Smooth muscle cell (in vitro differentiated cells): ENCODE measurements around the gene ELL. TPM values are rescaled to one million over a fixed set of nuclear protein-coding genes. Genes with fewer than 3 reads are reported as not detected.
"Not testable (repeated sequence)": the region's sequence is repeated elsewhere in the genome, so short reads cannot be mapped to it uniquely, and the experiment has no call there.

Source experiments
- DNase-seq: peaks from one replicate; lab custom pipeline; 2025; ENCODE audit not compliant: unreplicated experiment; lab: John Stamatoyannopoulos, UW
- H2AFZ ChIP-seq: fragments of 200-600 bp; sonication (generic); 2 replicates; pipeline ENCODE4 v1.6.0; 2016; ENCODE audit warnings: antibody characterized with exemption, low read depth, mild to moderate bottlenecking
- H3F3A ChIP-seq: fragments of 200-600 bp; sonication (generic); 2 replicates; pipeline ENCODE4 v1.6.0; 2017; ENCODE audit warnings: antibody characterized with exemption, low read depth
- H3K27ac ChIP-seq: fragments of 200-600 bp; sonication (generic); 2 replicates; pipeline ENCODE4 v1.5.1; 2016; ENCODE audit warnings: low read depth, mild to moderate bottlenecking
- H3K27me3 ChIP-seq: fragments of 200-600 bp; sonication (generic); 2 replicates; pipeline ENCODE4 v1.6.1; 2016; ENCODE audit warnings: low read depth, mild to moderate bottlenecking
- H3K36me3 ChIP-seq: fragments of 200-600 bp; sonication (generic); 2 replicates; pipeline ENCODE4 v1.5.1; 2016; ENCODE audit warnings: low read depth
- H3K4me1 ChIP-seq: fragments of 200-600 bp; sonication (generic); 2 replicates; pipeline ENCODE4 v1.5.1; 2016; ENCODE audit warnings: low read depth
- H3K4me2 ChIP-seq: fragments of 200-600 bp; sonication (generic); 2 replicates; pipeline ENCODE4 v1.6.0; 2016; ENCODE audit warnings: mild to moderate bottlenecking
- H3K4me3 ChIP-seq: fragments of 200-600 bp; sonication (generic); 2 replicates; pipeline ENCODE4 v1.5.1; 2016; ENCODE audit warnings: mild to moderate bottlenecking
- H3K79me2 ChIP-seq: fragments of 200-600 bp; sonication (generic); 2 replicates; pipeline ENCODE4 v1.6.0; 2016; ENCODE audit warnings: low read depth, mild to moderate bottlenecking
- H3K9ac ChIP-seq: fragments of 200-600 bp; sonication (generic); 2 replicates; pipeline ENCODE4 v1.6.0; 2016; ENCODE audit warnings: low read depth
- H3K9me3 ChIP-seq: fragments of 200-600 bp; sonication (generic); replicated peaks from 2 replicates; pipeline ENCODE4 v1.5.1; 2016; ENCODE audit warnings: low read depth
- H4K20me1 ChIP-seq: fragments of 200-600 bp; sonication (generic); 2 replicates; pipeline ENCODE4 v1.6.0; 2016; ENCODE audit warnings: low read depth
- WGBS: methylation state at CpG from one replicate; pipeline ENCODE4 v1.1.7; 2016; ENCODE audit warnings: low lambda C conversion rate; 5-methylcytosine and 5-hydroxymethylcytosine counted together
- polyA plus RNA-seq: library from polyadenylated mRNA; unstranded; fragments of >200 nt; fragmentation: Nextera tagmentation; extraction: Ambion mirVana; gene quantifications from 2 replicates; pipeline ENCODE4 v1.2.1, GENCODE V29; 2016
- total RNA-seq: library from RNA; depleted of rRNA; stranded (reverse); fragments of >200 nt; gene quantifications from 2 replicates; pipeline ENCODE4 v1.2.3, GENCODE V29; 2014
- TF ChIP-seq, protein P1 (sequence below): fragments of 200-600 bp; sonication (generic); IDR thresholded peaks from 2 replicates; pipeline ENCODE4 v1.5.1; 2017; ENCODE audit warnings: borderline replicate concordance, mild to moderate bottlenecking, antibody characterized with exemption; ENCODE audit not compliant: insufficient read depth, poor library complexity, severe bottlenecking

The ELL gene
- total and polyA plus RNA-seq, 2 experiments from 2014 or later: 12.8 to 15.2 TPM

DNA sequence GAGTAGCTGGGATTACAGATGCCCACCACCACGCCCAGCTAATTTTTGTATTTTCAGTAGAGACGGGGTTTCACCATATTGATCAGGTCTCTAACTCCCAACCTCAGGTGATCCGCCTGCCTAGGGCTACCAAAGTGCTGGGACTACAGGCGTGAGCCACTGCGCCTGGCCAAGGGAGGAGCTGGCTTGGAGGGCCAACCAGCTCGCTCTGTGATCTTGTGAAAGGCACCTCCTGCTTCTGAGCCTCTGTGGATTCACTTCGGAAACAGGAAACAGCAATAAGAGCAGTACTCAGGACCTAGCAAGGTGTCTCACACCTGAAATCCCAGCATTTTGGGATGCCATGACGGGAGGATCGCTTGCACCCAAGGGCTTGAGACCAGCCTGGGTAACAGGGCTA is 2.0 kb upstream of the ELL start:
- Histone ChIP-seq H3F3A (no peaks in the 10 kb centered on the region), H3K36me3 (no peaks in the 10 kb centered on the region), H3K4me2 (no peak overlapping the region), H3K79me2 (peaks cover 25% of the 10 kb centered on the region), H2AFZ (no peak overlapping the region), H3K4me3 (no peak overlapping the region), H3K9ac (no peak overlapping the region), H3K27me3 (no peaks in the 10 kb centered on the region), H3K9me3 (no peaks in the 10 kb centered on the region), H4K20me1 (peaks cover 13% of the 10 kb centered on the region), H3K4me1 (no peaks in the 10 kb centered on the region), H3K27ac (no peak overlapping the region)
- TF ChIP-seq, protein P1, sequence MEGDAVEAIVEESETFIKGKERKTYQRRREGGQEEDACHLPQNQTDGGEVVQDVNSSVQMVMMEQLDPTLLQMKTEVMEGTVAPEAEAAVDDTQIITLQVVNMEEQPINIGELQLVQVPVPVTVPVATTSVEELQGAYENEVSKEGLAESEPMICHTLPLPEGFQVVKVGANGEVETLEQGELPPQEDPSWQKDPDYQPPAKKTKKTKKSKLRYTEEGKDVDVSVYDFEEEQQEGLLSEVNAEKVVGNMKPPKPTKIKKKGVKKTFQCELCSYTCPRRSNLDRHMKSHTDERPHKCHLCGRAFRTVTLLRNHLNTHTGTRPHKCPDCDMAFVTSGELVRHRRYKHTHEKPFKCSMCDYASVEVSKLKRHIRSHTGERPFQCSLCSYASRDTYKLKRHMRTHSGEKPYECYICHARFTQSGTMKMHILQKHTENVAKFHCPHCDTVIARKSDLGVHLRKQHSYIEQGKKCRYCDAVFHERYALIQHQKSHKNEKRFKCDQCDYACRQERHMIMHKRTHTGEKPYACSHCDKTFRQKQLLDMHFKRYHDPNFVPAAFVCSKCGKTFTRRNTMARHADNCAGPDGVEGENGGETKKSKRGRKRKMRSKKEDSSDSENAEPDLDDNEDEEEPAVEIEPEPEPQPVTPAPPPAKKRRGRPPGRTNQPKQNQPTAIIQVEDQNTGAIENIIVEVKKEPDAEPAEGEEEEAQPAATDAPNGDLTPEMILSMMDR: no peak
- no peak for DNase-seq
- 85% methylated on average over 9 of the region's 9 CpGs for WGBS

DNA sequence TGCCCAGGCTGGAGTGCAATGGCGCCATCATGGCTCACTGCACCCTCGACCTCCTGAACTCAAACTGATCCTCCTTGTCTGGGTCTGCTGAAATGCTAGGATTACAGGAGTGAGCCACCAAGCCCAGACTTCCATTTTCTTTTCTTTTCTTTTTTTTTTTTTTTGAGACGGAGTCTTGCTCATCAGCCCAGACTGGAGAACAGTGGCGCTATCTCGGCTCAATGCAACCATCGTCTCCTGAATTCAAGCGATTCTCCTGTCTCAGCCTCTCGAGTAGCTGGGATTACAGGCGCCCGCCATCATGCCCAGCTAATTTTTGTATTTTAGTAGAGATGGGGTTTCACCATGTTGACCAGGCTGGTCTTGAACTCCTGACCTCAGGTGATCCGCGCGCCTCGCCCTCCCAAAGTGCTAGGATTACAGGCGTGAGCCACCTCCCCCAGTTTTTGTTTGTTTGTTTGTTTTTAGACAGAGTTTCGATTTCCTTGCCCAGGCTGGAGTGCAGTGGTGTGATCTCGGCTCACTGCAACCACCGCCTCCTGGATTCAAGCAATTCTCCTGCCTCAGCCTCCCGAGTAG is 1.1 kb upstream of the ELL start:
- not testable (repeated sequence) for H3K36me3 ChIP-seq, H2AFZ ChIP-seq, H3K9me3 ChIP-seq, H3K4me1 ChIP-seq, DNase-seq, H3K27me3 ChIP-seq, H3K9ac ChIP-seq, H3F3A ChIP-seq
- WGBS: 90% methylated on average over 19 of the region's 19 CpGs
- peak overlapping the region; percentile 21 for H3K27ac ChIP-seq
- peaks cover 34% of the 10 kb centered on the region for H3K79me2 ChIP-seq
- peak overlapping the region; percentile 26 for H3K4me3 ChIP-seq
- peaks cover 22% of the 10 kb centered on the region for H4K20me1 ChIP-seq
- H3K4me2 ChIP-seq: peak overlapping the region; percentile 74

DNA sequence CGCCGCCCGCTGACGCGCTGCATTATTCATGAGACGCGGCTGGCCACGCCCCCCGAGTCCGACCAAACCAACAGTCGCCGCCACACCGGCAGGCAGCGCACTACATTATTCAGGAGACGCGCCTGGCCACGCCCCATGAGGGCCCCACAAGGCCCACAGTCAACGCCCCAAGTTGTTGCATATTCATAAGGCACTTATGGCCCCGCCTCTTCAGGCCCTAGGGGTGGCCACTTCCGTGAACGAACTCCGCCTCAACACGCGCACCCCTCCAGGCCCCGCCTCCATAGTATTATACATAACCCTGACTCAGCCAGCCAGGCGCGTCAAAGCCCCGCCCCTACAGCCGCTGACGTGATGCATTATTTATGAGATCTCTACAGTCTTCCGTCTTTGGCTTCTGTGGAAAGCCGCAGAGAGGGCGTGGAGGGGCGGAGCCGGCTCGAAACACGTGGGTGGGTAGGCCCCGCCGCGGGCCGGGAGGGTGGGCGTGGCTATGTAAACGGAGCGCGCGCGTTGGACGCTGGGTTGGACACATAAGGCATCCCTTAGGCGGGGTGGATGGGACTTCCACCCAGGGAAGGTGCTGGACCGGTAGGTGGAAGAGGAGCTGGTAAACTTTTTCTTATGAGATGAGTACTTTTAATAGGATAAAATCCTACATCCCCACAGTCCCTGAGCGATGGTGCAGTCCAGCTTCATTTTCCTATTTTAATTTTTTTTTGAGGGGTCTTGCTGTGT is 423 bp upstream of the ELL start:
- peak overlapping the region; percentile 99 for H3K27ac ChIP-seq
- DNase-seq: peak; percentile 100
- H3K4me3 ChIP-seq: peak overlapping the region; percentile 96
- peak overlapping the region; percentile 100 for H3K9ac ChIP-seq
- no peaks in the 10 kb centered on the region for H3K9me3 ChIP-seq
- WGBS: 2% methylated on average over 40 of the region's 51 CpGs
- no peaks in the 10 kb centered on the region for H3K36me3 ChIP-seq
- H2AFZ ChIP-seq: no peak overlapping the region
- H3F3A ChIP-seq: no peaks in the 10 kb centered on the region
- peaks cover 40% of the 10 kb centered on the region for H3K79me2 ChIP-seq
- no peaks in the 10 kb centered on the region for H3K27me3 ChIP-seq
- no peaks in the 10 kb centered on the region for H3K4me1 ChIP-seq
- H3K4me2 ChIP-seq: peak overlapping the region; percentile 74
- TF ChIP-seq, protein P1: no peak
- H4K20me1 ChIP-seq: peaks cover 28% of the 10 kb centered on the region

DNA sequence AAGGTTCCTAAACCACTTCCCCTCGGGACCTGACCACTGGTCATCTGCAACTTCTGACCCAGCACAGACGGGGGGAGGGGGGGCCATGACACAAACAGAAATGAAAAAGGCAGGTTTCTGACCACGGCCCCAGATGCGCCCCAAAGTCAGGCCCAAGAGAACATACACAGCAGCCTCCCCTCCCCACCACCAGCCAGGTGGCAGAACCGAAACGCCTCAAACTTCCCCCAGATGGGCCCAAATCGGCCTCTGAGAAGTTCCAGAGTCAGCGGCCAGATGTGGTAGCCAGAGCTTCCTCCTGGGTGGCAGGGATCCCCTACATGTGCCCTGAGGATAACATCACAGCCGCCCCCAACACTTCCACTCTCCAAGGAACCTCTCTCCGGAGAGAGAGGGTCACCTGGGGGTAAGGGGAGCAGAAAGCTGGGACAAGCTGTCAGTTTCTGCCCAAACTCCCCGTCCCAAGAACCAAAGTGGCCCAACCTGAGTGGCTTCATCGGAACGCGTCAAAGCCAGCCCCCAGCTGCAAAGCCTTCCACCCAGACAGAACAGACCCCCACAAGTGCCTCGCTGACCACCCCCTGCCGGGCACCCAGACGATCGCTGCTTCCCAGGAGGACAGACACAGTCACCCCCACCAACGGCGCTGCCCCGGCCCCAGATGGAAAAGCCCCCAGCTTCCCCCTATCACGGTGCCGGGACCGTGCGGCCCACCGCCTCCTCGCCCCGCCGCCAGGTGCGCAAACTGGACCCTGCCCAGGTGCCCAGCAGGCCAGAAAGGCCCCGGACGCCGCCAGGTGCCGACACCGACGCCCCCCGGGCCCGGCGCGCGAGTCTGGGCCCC is 800 bp downstream of the ELL start:
- H3K4me1 ChIP-seq: no peaks in the 10 kb centered on the region
- H3K27me3 ChIP-seq: no peaks in the 10 kb centered on the region
- peak overlapping the region; percentile 100 for H3K9ac ChIP-seq
- H4K20me1 ChIP-seq: peaks cover 40% of the 10 kb centered on the region
- under 1% methylated on average over 41 of the region's 41 CpGs for WGBS
- H3F3A ChIP-seq: no peaks in the 10 kb centered on the region
- H3K79me2 ChIP-seq: peaks cover 53% of the 10 kb centered on the region
- no peak overlapping the region for H2AFZ ChIP-seq
- peak overlapping the region; percentile 96 for H3K4me3 ChIP-seq
- H3K9me3 ChIP-seq: no peaks in the 10 kb centered on the region
- H3K4me2 ChIP-seq: peak overlapping the region; percentile 90
- DNase-seq: peak; percentile 55
- no peaks in the 10 kb centered on the region for H3K36me3 ChIP-seq
- TF ChIP-seq, protein P1: peak; percentile 3
- peak overlapping the region; percentile 99 for H3K27ac ChIP-seq
